ENCODE measurements around the gene EBF4.

DNA sequence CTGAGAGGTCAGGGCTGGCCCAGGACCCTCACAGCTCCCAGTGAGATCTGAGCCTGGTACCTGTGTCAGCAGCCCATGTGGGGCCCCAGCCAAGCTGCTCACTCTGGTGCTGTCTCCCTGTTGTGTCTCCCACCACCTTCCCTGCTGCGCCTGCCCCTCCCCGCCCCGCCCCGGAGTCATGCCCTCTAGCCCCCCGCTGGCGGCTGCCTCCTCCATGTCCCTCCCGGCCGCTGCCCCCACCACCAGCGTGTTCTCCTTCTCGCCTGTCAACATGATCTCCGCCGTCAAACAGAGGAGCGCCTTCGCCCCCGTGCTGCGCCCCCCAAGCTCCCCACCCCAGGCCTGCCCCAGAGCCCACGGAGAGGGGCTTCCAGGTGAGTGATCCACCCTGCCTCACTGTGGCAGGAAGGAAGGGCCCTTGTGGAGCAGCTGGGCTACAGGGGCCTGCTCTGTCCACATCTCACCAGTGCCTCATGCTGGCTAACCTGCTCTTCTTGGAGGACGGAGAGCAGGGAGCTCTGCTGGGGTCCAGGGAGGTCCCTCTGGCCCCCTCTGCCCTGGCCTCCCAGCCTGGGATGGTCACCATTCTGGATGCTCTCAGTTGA is 63.0 kb downstream of the EBF4 start:
- TF ChIP-seq, protein P1, sequence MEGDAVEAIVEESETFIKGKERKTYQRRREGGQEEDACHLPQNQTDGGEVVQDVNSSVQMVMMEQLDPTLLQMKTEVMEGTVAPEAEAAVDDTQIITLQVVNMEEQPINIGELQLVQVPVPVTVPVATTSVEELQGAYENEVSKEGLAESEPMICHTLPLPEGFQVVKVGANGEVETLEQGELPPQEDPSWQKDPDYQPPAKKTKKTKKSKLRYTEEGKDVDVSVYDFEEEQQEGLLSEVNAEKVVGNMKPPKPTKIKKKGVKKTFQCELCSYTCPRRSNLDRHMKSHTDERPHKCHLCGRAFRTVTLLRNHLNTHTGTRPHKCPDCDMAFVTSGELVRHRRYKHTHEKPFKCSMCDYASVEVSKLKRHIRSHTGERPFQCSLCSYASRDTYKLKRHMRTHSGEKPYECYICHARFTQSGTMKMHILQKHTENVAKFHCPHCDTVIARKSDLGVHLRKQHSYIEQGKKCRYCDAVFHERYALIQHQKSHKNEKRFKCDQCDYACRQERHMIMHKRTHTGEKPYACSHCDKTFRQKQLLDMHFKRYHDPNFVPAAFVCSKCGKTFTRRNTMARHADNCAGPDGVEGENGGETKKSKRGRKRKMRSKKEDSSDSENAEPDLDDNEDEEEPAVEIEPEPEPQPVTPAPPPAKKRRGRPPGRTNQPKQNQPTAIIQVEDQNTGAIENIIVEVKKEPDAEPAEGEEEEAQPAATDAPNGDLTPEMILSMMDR (IDR thresholded peaks at IDR 0.05) = no peak
- no peak for TF ChIP-seq POLR2A (IDR thresholded peaks at IDR 0.05)
- TF ChIP-seq POLR2AphosphoS5 (IDR thresholded peaks at IDR 0.05) = no peak
- TF ChIP-seq EP300 (IDR thresholded peaks at IDR 0.05; ENCODE audit: low read depth) = no peak
